Epithelial cell of esophagus (primary cell): ENCODE data around the gene APLF.
A peak's percentile ranks its signal among the peaks of the same experiment; 100 is the strongest.

ENCODE experiments used
- DNase-seq: peaks from one replicate; pipeline ENCODE4 v3.0.0; 2010; ENCODE audit warnings: low read depth
- H3K4me3 ChIP-seq: 2 replicates; pipeline ENCODE4 v1.5.1; 2011; ENCODE audit warnings: mild to moderate bottlenecking, low read length, control low read depth
- TF ChIP-seq, protein P1 (sequence below): IDR thresholded peaks from 2 replicates; pipeline ENCODE4 v1.5.1; 2011; ENCODE audit warnings: low read depth, mild to moderate bottlenecking, low read length, control low read depth, inconsistent platforms; ENCODE audit not compliant: insufficient read depth; ENCODE audit errors: missing control alignments

APLF gene

GRCh38 chr2:68577183-68577582 lies 109.8 kb downstream of the APLF start:
- TF ChIP-seq, protein P1, sequence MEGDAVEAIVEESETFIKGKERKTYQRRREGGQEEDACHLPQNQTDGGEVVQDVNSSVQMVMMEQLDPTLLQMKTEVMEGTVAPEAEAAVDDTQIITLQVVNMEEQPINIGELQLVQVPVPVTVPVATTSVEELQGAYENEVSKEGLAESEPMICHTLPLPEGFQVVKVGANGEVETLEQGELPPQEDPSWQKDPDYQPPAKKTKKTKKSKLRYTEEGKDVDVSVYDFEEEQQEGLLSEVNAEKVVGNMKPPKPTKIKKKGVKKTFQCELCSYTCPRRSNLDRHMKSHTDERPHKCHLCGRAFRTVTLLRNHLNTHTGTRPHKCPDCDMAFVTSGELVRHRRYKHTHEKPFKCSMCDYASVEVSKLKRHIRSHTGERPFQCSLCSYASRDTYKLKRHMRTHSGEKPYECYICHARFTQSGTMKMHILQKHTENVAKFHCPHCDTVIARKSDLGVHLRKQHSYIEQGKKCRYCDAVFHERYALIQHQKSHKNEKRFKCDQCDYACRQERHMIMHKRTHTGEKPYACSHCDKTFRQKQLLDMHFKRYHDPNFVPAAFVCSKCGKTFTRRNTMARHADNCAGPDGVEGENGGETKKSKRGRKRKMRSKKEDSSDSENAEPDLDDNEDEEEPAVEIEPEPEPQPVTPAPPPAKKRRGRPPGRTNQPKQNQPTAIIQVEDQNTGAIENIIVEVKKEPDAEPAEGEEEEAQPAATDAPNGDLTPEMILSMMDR, result no peak

DNA sequence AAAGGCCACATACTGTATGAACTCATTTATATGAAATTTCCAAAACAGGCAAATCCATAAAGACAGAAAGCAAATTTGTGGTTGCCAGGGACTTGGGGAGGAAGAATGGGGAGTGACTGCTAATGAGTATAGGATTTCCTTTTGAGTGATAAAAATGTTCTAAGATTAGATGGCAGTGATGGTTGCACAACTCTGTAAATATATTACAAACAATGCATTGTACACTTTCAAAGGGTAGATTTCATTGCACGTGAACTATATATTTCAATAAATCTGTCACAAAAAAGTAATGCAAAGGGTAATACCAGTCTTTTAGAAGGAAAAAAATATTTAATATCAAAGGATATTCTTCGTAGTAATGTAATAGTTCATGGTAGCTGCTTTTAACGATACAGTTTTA lies 112.3 kb downstream of the APLF start:
- DNase-seq, result no peak
- H3K4me3 ChIP-seq, result no peak overlapping the region
- TF ChIP-seq, protein P1, result no peak

More at GRCh38 chr2:68577183-68577582, 109.8 kb downstream of the APLF start:
- H3K4me3 ChIP-seq, result no peak overlapping the region
- DNase-seq, result no peak

GRCh38 chr2:68588589-68588988 lies 121.2 kb downstream of the APLF start:
- H3K4me3 ChIP-seq, result no peak overlapping the region
- TF ChIP-seq, protein P1, result no peak
- DNase-seq, result peak; percentile 57

GRCh38 chr2:68589963-68590362 lies 122.6 kb downstream of the APLF start:
- no peak for DNase-seq
- no peak overlapping the region for H3K4me3 ChIP-seq
- TF ChIP-seq, protein P1, result no peak

GRCh38 chr2:68590702-68591101 lies 123.3 kb downstream of the APLF start:
- no peak for DNase-seq
- no peak overlapping the region for H3K4me3 ChIP-seq
- TF ChIP-seq, protein P1, result no peak

DNA sequence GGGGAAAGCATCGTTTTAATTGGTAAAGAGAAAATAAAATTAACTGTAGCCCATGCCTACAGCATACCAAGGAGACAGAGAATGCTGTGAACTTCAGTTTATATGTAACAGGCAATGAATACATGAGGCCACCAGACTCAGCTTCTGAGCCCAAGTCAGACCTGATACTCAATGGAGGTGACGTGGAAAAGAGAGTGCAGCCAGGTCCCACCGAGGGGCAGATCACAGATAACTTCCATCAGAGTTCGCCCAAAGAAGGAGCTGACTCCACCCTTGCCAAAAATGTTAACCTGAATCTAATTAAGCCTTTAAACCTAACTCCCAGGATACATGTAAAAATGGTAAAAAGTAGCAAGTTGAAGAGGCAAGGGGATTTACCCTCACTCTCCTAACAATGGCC lies 123.8 kb downstream of the APLF start:
- DNase-seq, result no peak
- no peak overlapping the region for H3K4me3 ChIP-seq
- TF ChIP-seq, protein P1, result no peak

GRCh38 chr2:68594041-68594440 lies 126.7 kb downstream of the APLF start:
- H3K4me3 ChIP-seq, result no peak overlapping the region
- peak; percentile 7 for DNase-seq
- TF ChIP-seq, protein P1, result no peak
